ENCODE results near the gene CASQ1. TPM values are rescaled to one million over a fixed set of nuclear protein-coding genes. Genes with fewer than 3 reads are reported as not detected.

The CASQ1 gene
- total RNA-seq, 1 donor from 2014 or later: 1.7 TPM

DNA sequence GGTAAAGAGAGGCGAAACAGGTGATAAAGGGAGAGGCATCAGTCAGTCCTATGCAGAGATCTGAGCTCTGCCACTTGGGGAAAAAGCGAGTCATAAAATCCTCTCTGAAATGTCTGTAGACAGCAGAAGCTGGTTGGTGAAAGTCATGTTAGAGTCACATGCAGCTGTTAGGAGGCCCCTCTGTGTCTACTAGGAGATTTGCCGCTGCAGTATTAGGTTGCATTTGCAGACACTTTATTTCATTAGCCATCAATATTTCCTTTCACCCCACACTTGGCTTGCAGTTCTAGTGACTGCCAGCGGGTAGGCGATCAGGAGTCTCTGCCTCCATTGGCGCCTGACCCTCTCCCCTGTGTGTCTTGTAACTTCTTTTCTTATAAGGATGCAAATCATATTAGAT lies 22.8 kb upstream of the CASQ1 start:
- Mint-ChIP-seq H3K9me3 (ENCODE audit: unreplicated experiment) (no peaks in the 10 kb centered on the region), H3K36me3 (ENCODE audit: low read depth, unreplicated experiment) (no peaks in the 10 kb centered on the region), H3K4me1 (ENCODE audit: low read depth, unreplicated experiment) (peaks cover 33% of the 10 kb centered on the region), H3K27me3 (ENCODE audit: low read depth, unreplicated experiment) (peaks cover 10% of the 10 kb centered on the region), H3K4me3 (ENCODE audit: unreplicated experiment) (no peak overlapping the region), H3K27ac (ENCODE audit: unreplicated experiment) (peak overlapping the region; percentile 29)
- no peak overlapping the region for H3K9ac ChIP-seq (ENCODE audit: low read length)
- no peak overlapping the region for H2AFZ ChIP-seq (ENCODE audit: low read depth, low read length)
- H3K4me1 ChIP-seq (ENCODE audit: insufficient read depth, low read length): peaks cover 7% of the 10 kb centered on the region
- TF ChIP-seq, protein P1, sequence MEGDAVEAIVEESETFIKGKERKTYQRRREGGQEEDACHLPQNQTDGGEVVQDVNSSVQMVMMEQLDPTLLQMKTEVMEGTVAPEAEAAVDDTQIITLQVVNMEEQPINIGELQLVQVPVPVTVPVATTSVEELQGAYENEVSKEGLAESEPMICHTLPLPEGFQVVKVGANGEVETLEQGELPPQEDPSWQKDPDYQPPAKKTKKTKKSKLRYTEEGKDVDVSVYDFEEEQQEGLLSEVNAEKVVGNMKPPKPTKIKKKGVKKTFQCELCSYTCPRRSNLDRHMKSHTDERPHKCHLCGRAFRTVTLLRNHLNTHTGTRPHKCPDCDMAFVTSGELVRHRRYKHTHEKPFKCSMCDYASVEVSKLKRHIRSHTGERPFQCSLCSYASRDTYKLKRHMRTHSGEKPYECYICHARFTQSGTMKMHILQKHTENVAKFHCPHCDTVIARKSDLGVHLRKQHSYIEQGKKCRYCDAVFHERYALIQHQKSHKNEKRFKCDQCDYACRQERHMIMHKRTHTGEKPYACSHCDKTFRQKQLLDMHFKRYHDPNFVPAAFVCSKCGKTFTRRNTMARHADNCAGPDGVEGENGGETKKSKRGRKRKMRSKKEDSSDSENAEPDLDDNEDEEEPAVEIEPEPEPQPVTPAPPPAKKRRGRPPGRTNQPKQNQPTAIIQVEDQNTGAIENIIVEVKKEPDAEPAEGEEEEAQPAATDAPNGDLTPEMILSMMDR (IDR thresholded peaks at IDR 0.05; ENCODE audit: insufficient read depth, low read depth, low read length): no peak
- no peak for TF ChIP-seq EZH2 (IDR thresholded peaks at IDR 0.05; ENCODE audit: insufficient read depth, low read length)
- no peak overlapping the region for H3K4me2 ChIP-seq (ENCODE audit: low read length)
- no peaks in the 10 kb centered on the region for H3K79me2 ChIP-seq (ENCODE audit: insufficient read depth, low read length)
- no peak overlapping the region for H3K4me3 ChIP-seq (ENCODE audit: insufficient read depth, low read depth, low read length)
- no peak overlapping the region for H3K27ac ChIP-seq (ENCODE audit: low read depth, low read length)
- no peak for DNase-seq (ENCODE audit: low read depth)
- FAIRE-seq: no peak
- peaks cover 2% of the 10 kb centered on the region for H3K27me3 ChIP-seq (ENCODE audit: insufficient read depth, low read length)
- no peaks in the 10 kb centered on the region for H4K20me1 ChIP-seq (ENCODE audit: insufficient read depth, low read length)
- H3K9me3 ChIP-seq (ENCODE audit: insufficient read depth, low read depth, low read length): no peaks in the 10 kb centered on the region
- H3K36me3 ChIP-seq (ENCODE audit: insufficient read depth, low read length): no peaks in the 10 kb centered on the region

DNA sequence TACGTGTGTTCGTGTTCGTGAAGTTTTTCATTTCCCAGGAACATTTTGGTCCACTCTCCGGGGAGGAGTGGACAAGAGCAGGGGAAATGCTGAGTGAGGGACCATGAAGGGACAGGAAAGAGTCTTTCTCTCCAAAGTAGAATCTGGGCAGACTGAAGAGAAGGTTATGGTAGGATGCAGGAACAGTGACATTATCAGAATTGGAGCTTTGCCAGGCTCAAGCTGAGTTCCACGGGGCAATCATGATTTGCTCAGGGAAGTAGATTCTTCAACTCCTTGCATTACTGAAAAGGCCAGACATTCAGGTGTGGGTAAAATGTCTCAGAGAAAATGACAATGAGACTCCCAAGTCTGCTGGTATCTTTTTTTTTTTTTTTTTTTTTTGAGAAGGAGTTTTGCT lies 22.4 kb upstream of the CASQ1 start:
- Histone ChIP-seq H3K4me1 (ENCODE audit: insufficient read depth, low read length) (peaks cover 7% of the 10 kb centered on the region), H4K20me1 (ENCODE audit: insufficient read depth, low read length) (no peaks in the 10 kb centered on the region), H3K4me3 (ENCODE audit: insufficient read depth, low read depth, low read length) (no peak overlapping the region), H3K4me2 (ENCODE audit: low read length) (no peak overlapping the region), H3K27ac (ENCODE audit: low read depth, low read length) (no peak overlapping the region), H3K9ac (ENCODE audit: low read length) (no peak overlapping the region), H3K27me3 (ENCODE audit: insufficient read depth, low read length) (peaks cover 2% of the 10 kb centered on the region), H2AFZ (ENCODE audit: low read depth, low read length) (no peak overlapping the region), H3K79me2 (ENCODE audit: insufficient read depth, low read length) (no peaks in the 10 kb centered on the region), H3K36me3 (ENCODE audit: insufficient read depth, low read length) (no peaks in the 10 kb centered on the region), H3K9me3 (ENCODE audit: insufficient read depth, low read depth, low read length) (no peaks in the 10 kb centered on the region)
- Mint-ChIP-seq H3K4me1 (ENCODE audit: low read depth, unreplicated experiment) (peaks cover 33% of the 10 kb centered on the region), H3K9me3 (ENCODE audit: unreplicated experiment) (no peaks in the 10 kb centered on the region), H3K27me3 (ENCODE audit: low read depth, unreplicated experiment) (peaks cover 14% of the 10 kb centered on the region), H3K27ac (ENCODE audit: unreplicated experiment) (peak overlapping the region; percentile 29), H3K4me3 (ENCODE audit: unreplicated experiment) (no peak overlapping the region), H3K36me3 (ENCODE audit: low read depth, unreplicated experiment) (no peaks in the 10 kb centered on the region)
- no peak for FAIRE-seq
- DNase-seq (ENCODE audit: low read depth): no peak
- no peak for TF ChIP-seq EZH2 (IDR thresholded peaks at IDR 0.05; ENCODE audit: insufficient read depth, low read length)
- TF ChIP-seq, protein P1 (IDR thresholded peaks at IDR 0.05; ENCODE audit: insufficient read depth, low read depth, low read length): no peak

DNA sequence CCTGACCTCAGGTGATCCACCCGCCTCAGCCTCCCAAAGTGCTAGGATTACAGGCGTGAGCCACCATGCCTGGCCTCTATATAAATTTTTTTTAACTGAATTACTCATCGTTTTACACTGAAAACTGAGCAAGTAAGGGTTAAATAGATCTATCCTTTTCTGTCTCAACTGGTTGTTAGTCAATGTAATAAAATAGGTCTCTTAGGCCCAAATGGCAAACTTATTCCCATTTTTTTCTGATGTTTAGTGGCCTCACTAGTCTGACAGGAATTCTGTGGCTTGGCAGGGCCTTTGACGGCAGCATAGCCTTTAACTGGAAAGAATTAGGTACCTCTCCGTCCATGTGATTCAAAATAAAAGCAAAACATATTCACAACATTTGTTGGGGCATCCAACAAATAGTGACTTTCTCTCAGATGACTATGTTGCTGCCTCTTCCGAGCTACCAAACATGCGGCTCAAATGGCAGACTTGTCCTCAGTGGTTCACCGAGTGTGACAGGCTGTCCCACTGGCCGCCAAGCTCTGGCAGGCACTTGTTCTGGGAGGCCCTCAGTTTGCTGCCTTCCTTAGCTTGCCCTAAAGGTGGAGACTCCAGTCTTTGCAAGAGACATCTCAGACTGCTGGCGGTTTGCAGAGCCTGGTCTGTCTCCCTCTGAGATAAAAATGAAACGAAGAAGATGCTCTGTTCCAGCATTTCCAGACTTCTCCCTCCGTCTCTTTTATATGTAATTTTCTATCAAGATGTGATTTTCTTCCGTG lies 21.6 kb upstream of the CASQ1 start:
- H3K4me2 ChIP-seq (ENCODE audit: low read length): peak overlapping the region; percentile 39
- H3K27me3 ChIP-seq (ENCODE audit: insufficient read depth, low read length): peaks cover 6% of the 10 kb centered on the region
- no peaks in the 10 kb centered on the region for H3K36me3 ChIP-seq (ENCODE audit: insufficient read depth, low read length)
- Mint-ChIP-seq H3K9me3 (ENCODE audit: unreplicated experiment) (no peaks in the 10 kb centered on the region), H3K4me1 (ENCODE audit: low read depth, unreplicated experiment) (peaks cover 33% of the 10 kb centered on the region), H3K27ac (ENCODE audit: unreplicated experiment) (no peak overlapping the region), H3K4me3 (ENCODE audit: unreplicated experiment) (no peak overlapping the region), H3K27me3 (ENCODE audit: low read depth, unreplicated experiment) (peaks cover 20% of the 10 kb centered on the region), H3K36me3 (ENCODE audit: low read depth, unreplicated experiment) (no peaks in the 10 kb centered on the region)
- H2AFZ ChIP-seq (ENCODE audit: low read depth, low read length): no peak overlapping the region
- no peaks in the 10 kb centered on the region for H3K79me2 ChIP-seq (ENCODE audit: insufficient read depth, low read length)
- H3K4me1 ChIP-seq (ENCODE audit: insufficient read depth, low read length): peaks cover 7% of the 10 kb centered on the region
- H3K9ac ChIP-seq (ENCODE audit: low read length): no peak overlapping the region
- no peak overlapping the region for H3K4me3 ChIP-seq (ENCODE audit: insufficient read depth, low read depth, low read length)
- DNase-seq (ENCODE audit: low read depth): peak; percentile 18
- no peak for TF ChIP-seq EZH2 (IDR thresholded peaks at IDR 0.05; ENCODE audit: insufficient read depth, low read length)
- TF ChIP-seq, protein P1 (IDR thresholded peaks at IDR 0.05; ENCODE audit: insufficient read depth, low read depth, low read length): no peak
- no peaks in the 10 kb centered on the region for H4K20me1 ChIP-seq (ENCODE audit: insufficient read depth, low read length)
- no peaks in the 10 kb centered on the region for H3K9me3 ChIP-seq (ENCODE audit: insufficient read depth, low read depth, low read length)
- no peak for FAIRE-seq
- no peak overlapping the region for H3K27ac ChIP-seq (ENCODE audit: low read depth, low read length)

All from astrocyte (in vitro differentiated cells and primary cell).